ENCODE measurements around the gene PSMD12.

The PSMD12 gene

GRCh38 chr17:67364847-67365737, 1.3 kb downstream of the PSMD12 start:
- H3K27ac ChIP-seq (ENCODE audit: low read depth, low read length) = peak overlapping the region; percentile 41; the same call in 1 of the 2 replicates
- no peak for TF ChIP-seq EZH2phosphoT487 (IDR thresholded peaks at IDR 0.05; ENCODE audit: borderline replicate concordance, low read length)
- TF ChIP-seq, protein P1, sequence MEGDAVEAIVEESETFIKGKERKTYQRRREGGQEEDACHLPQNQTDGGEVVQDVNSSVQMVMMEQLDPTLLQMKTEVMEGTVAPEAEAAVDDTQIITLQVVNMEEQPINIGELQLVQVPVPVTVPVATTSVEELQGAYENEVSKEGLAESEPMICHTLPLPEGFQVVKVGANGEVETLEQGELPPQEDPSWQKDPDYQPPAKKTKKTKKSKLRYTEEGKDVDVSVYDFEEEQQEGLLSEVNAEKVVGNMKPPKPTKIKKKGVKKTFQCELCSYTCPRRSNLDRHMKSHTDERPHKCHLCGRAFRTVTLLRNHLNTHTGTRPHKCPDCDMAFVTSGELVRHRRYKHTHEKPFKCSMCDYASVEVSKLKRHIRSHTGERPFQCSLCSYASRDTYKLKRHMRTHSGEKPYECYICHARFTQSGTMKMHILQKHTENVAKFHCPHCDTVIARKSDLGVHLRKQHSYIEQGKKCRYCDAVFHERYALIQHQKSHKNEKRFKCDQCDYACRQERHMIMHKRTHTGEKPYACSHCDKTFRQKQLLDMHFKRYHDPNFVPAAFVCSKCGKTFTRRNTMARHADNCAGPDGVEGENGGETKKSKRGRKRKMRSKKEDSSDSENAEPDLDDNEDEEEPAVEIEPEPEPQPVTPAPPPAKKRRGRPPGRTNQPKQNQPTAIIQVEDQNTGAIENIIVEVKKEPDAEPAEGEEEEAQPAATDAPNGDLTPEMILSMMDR (IDR thresholded peaks at IDR 0.05; ENCODE audit: low read depth, low read length, poor library complexity, severe bottlenecking) = no peak
- peak overlapping the region; percentile 86 for H3K4me2 ChIP-seq (ENCODE audit: low read length)
- peaks cover 26% of the 10 kb centered on the region; the same call in 1 of the 2 replicates for H4K20me1 ChIP-seq (ENCODE audit: control insufficient read depth, insufficient read depth, low read depth, low read length)
- no peaks in the 10 kb centered on the region for H3K27me3 ChIP-seq (ENCODE audit: control insufficient read depth, low read length)
- H3K36me3 ChIP-seq (ENCODE audit: control insufficient read depth, low read length) = peaks cover 54% of the 10 kb centered on the region
- peaks cover 49% of the 10 kb centered on the region for H3K4me1 ChIP-seq (ENCODE audit: control insufficient read depth, low read length)
- peak overlapping the region; percentile 93 for H3K4me3 ChIP-seq (ENCODE audit: low read length)
- no peaks in the 10 kb centered on the region for H3K9me3 ChIP-seq (ENCODE audit: control insufficient read depth, insufficient read depth, low read length)
- H3F3A ChIP-seq (ENCODE audit: control insufficient read depth, insufficient read depth) = peaks cover 18% of the 10 kb centered on the region
- H3K79me2 ChIP-seq (ENCODE audit: control insufficient read depth, low read length) = peaks cover 67% of the 10 kb centered on the region
- H3K9me2 ChIP-seq (replicated peaks; ENCODE audit: control insufficient read depth, low read length) = no peaks in the 10 kb centered on the region

DNA sequence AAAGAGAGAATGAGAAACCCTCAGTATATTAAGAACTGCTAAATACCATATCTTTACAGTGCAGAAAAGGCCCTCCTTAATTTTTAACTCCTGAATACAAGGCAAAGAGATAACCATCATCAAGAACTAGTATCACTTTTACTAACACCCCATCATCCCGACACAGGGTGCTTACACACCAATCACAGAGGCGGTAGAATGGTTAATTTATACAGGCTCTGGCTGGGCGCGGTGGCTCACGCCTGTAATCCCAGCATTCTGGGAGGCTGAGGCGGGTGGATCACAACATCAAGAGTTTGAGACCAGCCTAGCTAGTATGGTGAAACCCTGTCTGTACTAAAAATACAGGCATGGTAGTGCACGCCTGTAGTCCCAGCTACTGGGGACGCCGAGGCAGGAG, 4.2 kb downstream of the PSMD12 start:
- no peaks in the 10 kb centered on the region for H3K9me3 ChIP-seq (ENCODE audit: control insufficient read depth, insufficient read depth, low read length)
- H3K9me2 ChIP-seq (replicated peaks; ENCODE audit: control insufficient read depth, low read length) = no peaks in the 10 kb centered on the region
- no peak overlapping the region for H3K27ac ChIP-seq (ENCODE audit: low read depth, low read length)
- peaks cover 14% of the 10 kb centered on the region for H3F3A ChIP-seq (ENCODE audit: control insufficient read depth, insufficient read depth)
- peaks cover 78% of the 10 kb centered on the region for H3K36me3 ChIP-seq (ENCODE audit: control insufficient read depth, low read length)
- no peak for TF ChIP-seq EZH2phosphoT487 (IDR thresholded peaks at IDR 0.05; ENCODE audit: borderline replicate concordance, low read length)
- TF ChIP-seq, protein P1 (IDR thresholded peaks at IDR 0.05; ENCODE audit: low read depth, low read length, poor library complexity, severe bottlenecking) = no peak
- no peak overlapping the region for H3K4me3 ChIP-seq (ENCODE audit: low read length)
- H3K4me1 ChIP-seq (ENCODE audit: control insufficient read depth, low read length) = peaks cover 64% of the 10 kb centered on the region
- H3K79me2 ChIP-seq (ENCODE audit: control insufficient read depth, low read length) = peaks cover 96% of the 10 kb centered on the region
- no peaks in the 10 kb centered on the region for H3K27me3 ChIP-seq (ENCODE audit: control insufficient read depth, low read length)
- peaks cover 27% of the 10 kb centered on the region for H4K20me1 ChIP-seq (ENCODE audit: control insufficient read depth, insufficient read depth, low read depth, low read length)
- no peak overlapping the region for H3K4me2 ChIP-seq (ENCODE audit: low read length)

DNA sequence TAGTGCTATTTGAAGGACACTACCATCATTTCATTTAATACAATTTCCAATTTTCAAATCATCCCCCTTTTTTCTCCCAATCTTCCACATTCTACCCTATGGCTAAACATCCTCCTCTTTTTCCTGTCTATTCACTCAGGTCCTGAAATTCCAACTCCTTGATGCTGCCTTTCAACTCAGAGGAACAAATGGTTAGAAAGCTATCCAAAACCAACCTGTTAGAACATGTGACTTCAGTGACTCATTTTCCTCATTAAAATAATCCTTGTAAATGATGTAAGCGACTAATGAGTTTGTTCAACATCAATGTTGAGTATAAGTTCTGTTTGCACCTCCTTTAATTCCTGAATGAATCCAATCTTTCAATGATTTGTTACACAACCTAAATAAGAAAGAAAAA, 5.5 kb downstream of the PSMD12 start:
- Histone ChIP-seq H3K27me3 (ENCODE audit: control insufficient read depth, low read length) (no peaks in the 10 kb centered on the region), H3K9me3 (ENCODE audit: control insufficient read depth, insufficient read depth, low read length) (no peaks in the 10 kb centered on the region), H4K20me1 (ENCODE audit: control insufficient read depth, insufficient read depth, low read depth, low read length) (peaks cover 25% of the 10 kb centered on the region), H3K79me2 (ENCODE audit: control insufficient read depth, low read length) (peaks cover 96% of the 10 kb centered on the region), H3K36me3 (ENCODE audit: control insufficient read depth, low read length) (peaks cover 84% of the 10 kb centered on the region), H3K27ac (ENCODE audit: low read depth, low read length) (no peak overlapping the region), H3F3A (ENCODE audit: control insufficient read depth, insufficient read depth) (peaks cover 14% of the 10 kb centered on the region), H3K4me1 (ENCODE audit: control insufficient read depth, low read length) (peaks cover 59% of the 10 kb centered on the region), H3K9me2 (replicated peaks; ENCODE audit: control insufficient read depth, low read length) (no peaks in the 10 kb centered on the region), H3K4me2 (ENCODE audit: low read length) (peak overlapping the region; percentile 45; the same call in 1 of the 2 replicates), H3K4me3 (ENCODE audit: low read length) (no peak overlapping the region)
- TF ChIP-seq, protein P1 (IDR thresholded peaks at IDR 0.05; ENCODE audit: low read depth, low read length, poor library complexity, severe bottlenecking) = no peak
- no peak for TF ChIP-seq EZH2phosphoT487 (IDR thresholded peaks at IDR 0.05; ENCODE audit: borderline replicate concordance, low read length)
